H1 (cell line): Measurements from ENCODE around the gene PLXNB2.

Source experiments
- BRCA1 ChIP-seq: IDR thresholded peaks from 2 replicates; pipeline ENCODE4 v1.6.1; 2012; ENCODE audit warnings: low read depth, low read length, improper control_type of control experiment
- CBX8 ChIP-seq: fragments of 300-800, 300-1000 bp; sonication (generic); IDR thresholded peaks from 2 replicates; pipeline ENCODE4 v1.7.1; 2016; ENCODE audit warnings: low read depth, low read length, borderline replicate concordance
- CREB1 ChIP-seq: IDR thresholded peaks from 2 replicates; pipeline ENCODE4 v1.6.1; 2012; ENCODE audit warnings: inconsistent platforms
- EZH2 ChIP-seq: fragments of 200-600 bp; sonication (generic); IDR thresholded peaks from 2 replicates; pipeline ENCODE4 v1.7.1; 2012; ENCODE audit warnings: low read depth, mild to moderate bottlenecking, moderate library complexity, low read length, inconsistent platforms; ENCODE audit not compliant: severe bottlenecking
- FOSL1 ChIP-seq: IDR thresholded peaks from 2 replicates; pipeline ENCODE4 v1.6.1; 2011; ENCODE audit warnings: mild to moderate bottlenecking, low read depth, low read length, moderate library complexity; ENCODE audit not compliant: insufficient read depth
- POLR2A ChIP-seq, 2 experiments: IDR thresholded peaks; 1 replicate in 1 of 2; 2 replicates in 1 of 2; pipeline ENCODE4 v1.6.1; 2011; ENCODE audit warnings: low read depth in 2 of 2, low read length in 2 of 2, mild to moderate bottlenecking in 2 of 2; ENCODE audit errors: control extremely low read depth in 1 of 2
- POLR2AphosphoS5 ChIP-seq: IDR thresholded peaks from 2 replicates; pipeline ENCODE4 v1.6.1; 2011; ENCODE audit warnings: low read depth, low read length
- POU5F1 ChIP-seq: IDR thresholded peaks from 2 replicates; pipeline ENCODE4 v1.6.1; 2011; ENCODE audit warnings: low read depth, mild to moderate bottlenecking, low read length, moderate library complexity
- RNF2 ChIP-seq: fragments of 200-900, 300-1000 bp; sonication (generic); IDR thresholded peaks from 2 replicates; pipeline ENCODE4 v1.7.1; 2016; ENCODE audit warnings: borderline replicate concordance, low read depth, mild to moderate bottlenecking, antibody characterized with exemption, low read length; ENCODE audit not compliant: poor library complexity, severe bottlenecking; ENCODE audit errors: missing control alignments
- SIN3A ChIP-seq, 2 experiments: IDR thresholded peaks in 1 of 2; conservative IDR thresholded peaks in 1 of 2; 2 replicates each; pipeline ENCODE4 v1.6.1; 2011 to 2012; ENCODE audit warnings: low read length in 2 of 2, improper control_type of control experiment in 1 of 2, low read depth in 1 of 2, mild to moderate bottlenecking in 1 of 2
- TCF12 ChIP-seq: IDR thresholded peaks from 2 replicates; pipeline ENCODE4 v1.6.1; 2011; ENCODE audit warnings: low read depth, mild to moderate bottlenecking, low read length
- YY1 ChIP-seq: IDR thresholded peaks from 2 replicates; pipeline ENCODE4 v1.6.1; 2011; ENCODE audit warnings: low read depth, mild to moderate bottlenecking, low read length
- TF ChIP-seq, protein P1 (sequence below), 3 experiments: IDR thresholded peaks; 1 replicate in 2 of 3; 2 replicates in 1 of 3; pipeline versions ENCODE4 v1.5.1 to v1.6.1; 2011; ENCODE audit warnings: low read length in 3 of 3, mild to moderate bottlenecking in 3 of 3, inconsistent platforms in 2 of 3, low read depth in 1 of 3, moderate library complexity in 1 of 3; ENCODE audit not compliant: insufficient read depth in 1 of 3; ENCODE audit errors: control extremely low read depth in 1 of 3

DNA sequence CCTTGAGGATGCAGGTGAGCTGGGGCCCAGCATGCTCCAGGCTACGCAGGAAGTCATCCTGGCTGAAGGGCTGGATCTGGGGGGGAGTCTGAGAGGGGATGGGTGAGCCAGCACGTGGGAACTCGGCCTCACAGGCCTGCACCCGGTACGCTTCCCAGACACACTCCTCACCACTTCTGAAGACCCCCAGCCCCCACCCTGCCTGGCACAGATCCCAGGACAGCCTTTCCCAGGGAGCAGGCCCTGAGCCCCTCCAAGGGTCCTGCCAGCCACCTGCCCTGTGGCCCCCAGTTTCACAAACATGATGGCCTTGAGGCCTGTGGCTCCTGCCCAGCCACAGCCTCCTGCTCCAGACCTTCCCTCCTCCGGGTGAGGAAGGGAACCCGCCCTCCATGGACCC lies 5.6 kb upstream of the PLXNB2 start:
- TF ChIP-seq EZH2 (no peak), BRCA1 (no peak), CREB1 (no peak), CBX8 (no peak), TCF12 (no peak), POLR2A (IDR thresholded peaks at IDR 0.05; ENCODE audit: control extremely low read depth in 1 of 2, low read depth in 2 of 2, low read length in 2 of 2) (no peak), RNF2 (no peak), POU5F1 (no peak), YY1 (no peak), FOSL1 (no peak), POLR2AphosphoS5 (no peak), SIN3A (conservative IDR thresholded peaks at IDR 0.05 in 1 of 2, IDR thresholded peaks at IDR 0.05 in 1 of 2; ENCODE audit: low read depth in 1 of 2, low read length in 2 of 2) (no peak)
- TF ChIP-seq, protein P1, sequence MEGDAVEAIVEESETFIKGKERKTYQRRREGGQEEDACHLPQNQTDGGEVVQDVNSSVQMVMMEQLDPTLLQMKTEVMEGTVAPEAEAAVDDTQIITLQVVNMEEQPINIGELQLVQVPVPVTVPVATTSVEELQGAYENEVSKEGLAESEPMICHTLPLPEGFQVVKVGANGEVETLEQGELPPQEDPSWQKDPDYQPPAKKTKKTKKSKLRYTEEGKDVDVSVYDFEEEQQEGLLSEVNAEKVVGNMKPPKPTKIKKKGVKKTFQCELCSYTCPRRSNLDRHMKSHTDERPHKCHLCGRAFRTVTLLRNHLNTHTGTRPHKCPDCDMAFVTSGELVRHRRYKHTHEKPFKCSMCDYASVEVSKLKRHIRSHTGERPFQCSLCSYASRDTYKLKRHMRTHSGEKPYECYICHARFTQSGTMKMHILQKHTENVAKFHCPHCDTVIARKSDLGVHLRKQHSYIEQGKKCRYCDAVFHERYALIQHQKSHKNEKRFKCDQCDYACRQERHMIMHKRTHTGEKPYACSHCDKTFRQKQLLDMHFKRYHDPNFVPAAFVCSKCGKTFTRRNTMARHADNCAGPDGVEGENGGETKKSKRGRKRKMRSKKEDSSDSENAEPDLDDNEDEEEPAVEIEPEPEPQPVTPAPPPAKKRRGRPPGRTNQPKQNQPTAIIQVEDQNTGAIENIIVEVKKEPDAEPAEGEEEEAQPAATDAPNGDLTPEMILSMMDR (IDR thresholded peaks at IDR 0.05; ENCODE audit: control extremely low read depth in 1 of 3, insufficient read depth in 1 of 3, low read depth in 1 of 3, low read length in 3 of 3) = no peak
